Endometrial microvascular endothelial cells (primary cell): ENCODE data around the gene TAS2R40. TPM values are rescaled to one million over a fixed set of nuclear protein-coding genes. Genes with fewer than 3 reads are reported as not detected.
"Not testable (repeated sequence)": the region's sequence is repeated elsewhere in the genome, so short reads cannot be mapped to it uniquely, and the experiment has no call there.

Source experiments
- in situ Hi-C: cut with HindIII; loops from 2 replicates; pipeline ENCODE4 v1.10.0; 2017; ENCODE audit warnings: low sequenced_read_pairs, low pct_unique_long_range_greater_than_20kb; ENCODE audit errors: inconsistent ontology term
- total RNA-seq: library from RNA; depleted of rRNA; stranded (reverse); fragments of >200 nt; gene quantifications from one replicate; pipeline ENCODE4 v1.2.3, GENCODE V29; 2015; ENCODE audit errors: inconsistent ontology term

The TAS2R40 gene
- not detected for total RNA-seq

DNA sequence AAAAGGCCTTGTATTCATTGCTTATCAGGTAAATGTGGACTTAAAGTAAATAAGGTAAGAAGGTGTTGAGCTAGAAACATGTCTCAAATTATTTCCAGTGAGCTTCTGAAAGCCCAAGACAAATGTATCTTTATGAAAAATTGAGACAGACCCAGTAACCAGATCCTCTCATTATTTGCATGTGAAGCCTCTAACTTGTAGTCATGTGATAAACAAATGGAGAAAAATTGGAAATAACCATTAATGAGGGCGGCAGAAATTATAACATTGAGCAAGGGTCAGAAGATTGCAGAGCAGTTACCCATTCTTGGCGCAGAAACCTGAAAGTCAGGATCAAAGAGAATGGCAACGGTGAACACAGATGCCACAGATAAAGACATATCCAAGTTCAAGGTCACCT lies at the start of gene TAS2R40:
Gene TAS2R40 (plus strand): TSS at position 301 of the 400 bp plus-strand sequence. CDS start 42 bp downstream, at position 343.
- in situ Hi-C loops, result no loop called here

DNA sequence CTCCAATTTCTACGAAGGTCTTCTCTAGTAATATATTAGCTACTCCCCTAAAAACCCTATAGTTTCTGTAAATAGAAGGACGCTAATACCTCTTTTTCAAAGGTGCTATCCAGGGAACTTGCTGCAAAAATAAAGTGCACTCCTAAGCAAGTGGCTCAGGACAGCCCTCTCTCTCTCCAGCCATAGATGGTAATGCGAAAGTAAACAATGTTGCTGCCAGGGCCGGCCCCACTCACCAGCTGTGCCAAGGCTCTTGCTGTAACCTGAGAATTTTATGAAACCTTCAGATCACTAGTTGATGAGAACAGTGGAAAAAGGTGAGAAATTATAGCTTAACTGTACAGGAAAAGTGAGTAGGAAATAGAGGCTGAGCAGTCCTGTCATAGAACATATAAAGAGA lies 49.5 kb upstream of the TAS2R40 start:
- in situ Hi-C loops, result no loop called here

GRCh38 chr7:143176128-143176527 lies 45.7 kb upstream of the TAS2R40 start:
- in situ Hi-C loops, result no loop called here

DNA sequence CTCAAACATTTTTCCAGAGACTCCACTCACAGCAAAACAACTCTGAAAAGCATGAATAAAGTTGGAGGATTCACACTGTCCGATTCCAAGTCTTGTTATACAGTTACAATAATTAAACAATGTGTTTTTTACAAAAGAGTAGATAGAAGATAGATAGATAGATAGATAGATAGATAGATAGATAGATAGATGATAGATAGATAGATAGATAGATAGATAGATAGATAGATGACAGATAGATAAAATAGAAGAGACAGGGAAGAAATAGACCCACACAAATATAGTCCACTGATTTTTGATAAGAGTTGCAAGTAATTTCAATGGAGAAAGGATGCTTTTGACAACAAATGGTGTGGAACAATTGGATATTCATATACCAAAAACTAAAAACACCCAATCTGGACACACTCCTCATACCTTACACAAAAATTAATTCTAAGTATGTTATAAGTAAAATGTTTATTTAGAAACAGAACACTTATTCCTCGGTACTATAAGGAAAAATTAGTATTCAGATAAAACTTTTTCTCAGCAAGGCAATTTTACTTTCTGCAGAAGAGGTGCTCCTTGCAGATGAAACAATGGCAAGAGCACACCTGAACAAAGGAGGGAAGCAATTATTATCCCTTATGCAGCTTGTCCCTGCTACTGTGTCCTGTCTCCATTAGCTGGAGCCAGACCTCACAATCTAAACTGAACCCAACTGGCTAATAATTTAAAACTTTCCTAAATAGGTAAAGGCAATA lies 44.3 kb upstream of the TAS2R40 start:
- in situ Hi-C loops, result no loop called here

- in situ Hi-C loops, result not testable (repeated sequence)
These were observed 41.1 kb upstream of the TAS2R40 start for GRCh38 chr7:143180771-143181170.

DNA sequence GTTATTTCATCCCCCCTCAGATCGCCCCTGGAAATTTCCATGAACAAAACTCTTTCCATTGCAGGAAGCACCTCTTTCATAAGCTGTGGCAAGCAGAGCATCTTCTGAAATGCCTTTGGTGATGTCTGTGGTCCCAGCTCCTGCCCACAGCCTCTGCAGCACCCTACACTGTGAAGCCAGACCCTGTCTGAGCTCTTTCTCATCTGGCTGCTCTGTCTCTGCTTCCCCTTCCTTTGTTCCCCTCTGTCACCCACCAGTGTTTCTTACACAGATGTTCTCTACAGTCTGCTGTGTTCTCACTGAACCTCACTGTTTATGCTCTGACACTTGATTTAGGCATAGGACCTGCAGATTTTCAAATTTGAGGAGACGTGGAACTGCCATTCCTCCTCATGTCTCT lies 40.5 kb upstream of the TAS2R40 start:
- in situ Hi-C loops, result no loop called here

- in situ Hi-C loops, result no loop called here
These were observed 38.8 kb upstream of the TAS2R40 start, which contains the start of gene TAS2R39 for GRCh38 chr7:143183024-143183423. TSS of gene TAS2R39 (plus strand) at chr7:143183419. CDS start at chr7:143183419, 0 bp downstream.

GRCh38 chr7:143185551-143185950 lies 36.3 kb upstream of the TAS2R40 start:
- in situ Hi-C loops, result no loop called here

DNA sequence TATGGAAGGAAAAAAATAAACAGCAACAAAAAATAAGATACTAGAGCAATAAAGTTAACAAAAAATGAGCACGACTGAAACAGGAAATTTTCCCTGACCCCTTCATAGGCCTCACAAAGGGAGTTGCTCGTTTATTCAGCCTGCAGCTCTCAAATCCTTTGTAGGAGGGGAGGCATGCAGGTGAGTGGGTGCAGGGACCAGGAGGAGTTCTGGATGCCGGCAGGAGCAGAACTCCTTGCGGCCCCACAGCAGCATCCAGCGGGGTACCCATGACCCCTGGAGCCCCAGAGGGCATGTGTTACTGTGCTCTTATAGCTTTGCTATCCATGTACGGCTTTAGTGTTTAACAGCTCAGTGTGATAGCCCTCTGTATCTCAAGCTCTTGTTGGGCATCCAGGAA lies 32.8 kb upstream of the TAS2R40 start:
- in situ Hi-C loops, result no loop called here

DNA sequence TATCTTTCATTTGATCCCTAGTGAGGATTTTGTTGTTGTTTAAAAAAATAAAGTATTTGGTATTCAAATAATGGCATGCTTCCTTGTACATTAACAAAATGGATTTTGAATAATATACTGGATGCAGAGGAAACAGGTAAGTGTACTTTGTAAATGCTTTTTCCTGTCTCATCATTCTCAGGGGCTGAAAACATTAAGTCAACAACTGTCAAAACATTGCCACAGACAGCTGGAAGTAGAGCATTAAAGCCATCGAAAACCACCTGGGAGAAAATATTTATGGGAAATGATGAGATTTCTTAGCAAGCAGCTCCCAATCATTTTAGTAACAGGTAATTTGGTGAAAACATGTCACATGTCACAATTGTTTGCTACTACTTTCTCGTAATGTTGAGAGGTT lies 28.0 kb upstream of the TAS2R40 start:
- in situ Hi-C loops, result no loop called here

GRCh38 chr7:143199040-143199439 lies 22.8 kb upstream of the TAS2R40 start:
- in situ Hi-C loops, result no loop called here

DNA sequence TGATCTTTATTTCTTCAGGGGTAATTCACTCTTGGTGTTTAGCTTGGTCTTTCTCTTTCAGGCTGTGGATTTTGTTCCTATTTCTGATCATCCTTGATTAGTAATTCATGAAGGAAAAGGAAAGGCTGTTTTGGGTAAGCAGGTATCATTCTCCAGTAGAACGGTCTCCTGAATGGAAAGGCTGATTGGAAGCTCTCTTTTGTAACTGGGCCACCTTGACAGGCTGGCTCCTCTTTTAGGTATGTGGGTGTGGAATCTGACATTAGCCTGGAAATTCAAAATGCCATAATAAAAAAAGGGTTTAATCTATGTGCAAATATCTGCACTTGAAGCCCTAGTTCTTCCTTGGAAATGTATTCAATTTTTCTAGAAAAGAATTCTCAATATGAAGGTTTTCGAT lies 19.7 kb upstream of the TAS2R40 start:
- in situ Hi-C loops, result no loop called here

GRCh38 chr7:143203386-143203785 lies 18.5 kb upstream of the TAS2R40 start:
- in situ Hi-C loops, result no loop called here

DNA sequence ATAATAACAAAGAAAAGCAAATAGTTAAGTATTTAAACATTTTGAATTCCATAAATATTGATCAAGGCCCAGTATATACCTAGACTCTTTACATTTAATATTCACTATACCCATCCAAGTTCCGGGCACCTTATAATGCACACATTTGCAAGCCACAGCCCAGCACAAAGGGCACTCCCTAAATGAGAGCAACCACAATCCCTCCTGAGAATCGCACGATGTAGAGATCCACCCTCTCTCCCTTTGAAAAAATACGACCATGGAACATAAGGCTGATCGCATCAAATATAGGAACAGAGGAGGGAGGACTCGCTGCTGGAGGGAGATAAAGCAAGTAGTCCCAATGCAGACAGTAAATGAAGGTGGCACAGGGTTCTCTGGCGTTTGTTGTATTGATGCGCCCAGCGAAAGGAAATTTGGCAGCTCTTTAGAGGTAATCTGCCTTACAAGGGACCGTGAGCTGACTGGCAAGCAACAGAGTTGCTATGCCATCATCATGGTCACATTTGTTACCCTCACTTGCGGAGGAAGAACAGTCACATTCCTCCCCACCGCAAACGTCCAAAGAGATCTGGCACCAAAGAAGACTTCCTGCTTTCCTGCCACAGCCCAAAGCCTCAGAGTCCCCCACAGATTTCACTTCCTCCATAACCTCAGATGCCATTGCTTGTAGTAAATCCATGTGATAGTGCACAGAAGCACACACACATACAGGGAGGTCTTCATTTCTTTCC lies 16.1 kb upstream of the TAS2R40 start:
- in situ Hi-C loops, result no loop called here

- in situ Hi-C loops, result loop anchor here (10.0 kb wide), 1 partner anchor 196 kb away; no protein-coding TSS in a partner anchor
These were observed 11.3 kb upstream of the TAS2R40 start for GRCh38 chr7:143210541-143210940.

DNA sequence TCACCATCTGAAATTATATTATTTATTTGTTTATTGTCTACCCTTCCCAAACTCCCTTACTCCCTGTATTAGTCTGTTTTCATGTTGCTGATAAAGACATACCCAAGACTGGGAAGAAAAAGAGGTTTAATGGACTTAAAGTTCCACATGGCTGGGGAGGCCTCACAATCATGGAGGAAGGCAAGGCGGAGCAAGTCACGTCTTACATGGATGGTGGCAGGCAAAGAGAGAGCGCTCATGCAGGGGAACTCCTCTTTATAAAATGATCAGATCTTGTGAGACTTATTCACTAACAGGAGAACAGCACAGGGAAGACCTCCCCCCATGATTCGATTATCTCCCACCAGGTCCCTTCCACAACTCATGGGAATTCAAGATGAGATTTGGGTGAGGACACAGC lies 8.4 kb upstream of the TAS2R40 start:
- in situ Hi-C loops, result loop anchor here (10.0 kb wide), 1 partner anchor 199 kb away; no protein-coding TSS in a partner anchor

- in situ Hi-C loops, result loop anchor here (10.0 kb wide), 1 partner anchor 200 kb away; no protein-coding TSS in a partner anchor
These were observed 6.8 kb upstream of the TAS2R40 start for GRCh38 chr7:143214789-143215679.

DNA sequence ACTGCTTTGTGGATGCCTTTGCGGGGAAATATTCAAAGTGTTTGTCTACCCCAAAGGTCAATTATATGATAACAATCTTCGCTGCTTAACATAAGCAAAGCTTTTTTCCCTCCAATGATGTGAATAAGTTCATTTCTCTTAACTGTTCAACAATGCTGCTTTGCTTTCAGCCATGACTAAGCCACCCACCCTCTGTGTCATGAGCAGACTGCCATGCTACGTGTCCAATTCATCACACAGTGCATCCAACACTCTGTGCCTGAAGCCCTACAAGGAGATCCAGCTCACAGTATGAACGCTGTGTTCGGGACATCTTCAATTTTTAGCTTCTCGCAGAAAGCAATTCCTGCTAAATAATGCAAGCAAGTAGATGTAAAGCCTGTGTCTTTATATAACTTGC lies 5.7 kb upstream of the TAS2R40 start:
- in situ Hi-C loops, result loop anchor here (10.0 kb wide), 1 partner anchor 201 kb away; no protein-coding TSS in a partner anchor

- in situ Hi-C loops, result loop anchor here (10.0 kb wide), 1 partner anchor 202 kb away; no protein-coding TSS in a partner anchor
These were observed 5.2 kb upstream of the TAS2R40 start for GRCh38 chr7:143216686-143217085.
